HG02610 (cell line): Measurements from ENCODE around the gene HPCAL1.

ENCODE experiments used
- ATAC-seq: cut with Tn5 transposase; IDR thresholded peaks from one replicate; pipeline ENCODE4 v1.9.1; 2021; ENCODE audit warnings: mild to moderate bottlenecking, moderate library complexity; ENCODE audit not compliant: unreplicated experiment

Gene HPCAL1

DNA sequence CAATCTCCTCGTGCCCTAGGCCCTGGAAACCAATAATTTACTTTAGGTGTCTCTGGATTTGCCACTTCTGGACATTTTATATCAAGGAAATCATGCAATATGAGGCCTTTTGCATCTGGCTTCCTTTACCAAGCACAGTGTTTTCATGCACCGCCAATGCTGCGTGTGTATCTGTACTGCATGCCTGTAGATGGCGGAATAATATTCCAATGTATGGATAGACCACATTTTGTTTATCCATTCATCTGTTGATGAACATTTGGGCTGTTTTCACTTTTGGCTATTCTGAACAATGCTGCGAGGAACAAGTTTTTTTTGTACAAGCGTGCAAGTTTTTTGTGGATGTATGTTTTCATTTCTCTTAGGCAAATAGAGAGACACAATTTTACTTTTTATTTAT lies 18.9 kb downstream of the HPCAL1 start:
- ATAC-seq, result no peak

DNA sequence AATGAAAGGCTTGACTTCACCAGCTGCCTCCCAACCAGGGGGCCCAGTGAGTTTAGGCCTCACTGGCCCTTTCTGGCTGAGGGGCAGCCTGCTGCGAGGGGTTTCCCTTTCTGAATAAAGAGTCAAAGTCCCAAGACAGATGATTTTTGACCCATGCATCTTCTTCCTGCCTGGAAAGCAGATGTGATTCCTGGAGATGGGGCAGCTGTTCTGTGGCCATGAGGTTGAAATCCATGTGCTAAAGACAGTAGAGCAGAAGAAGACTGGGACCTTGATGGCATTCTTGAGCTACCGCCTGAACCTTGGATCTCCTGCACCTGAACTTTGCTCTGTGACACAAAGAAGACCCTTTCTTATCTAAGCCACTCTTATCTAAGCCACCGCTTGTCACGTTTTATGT lies 19.8 kb downstream of the HPCAL1 start:
- no peak for ATAC-seq

DNA sequence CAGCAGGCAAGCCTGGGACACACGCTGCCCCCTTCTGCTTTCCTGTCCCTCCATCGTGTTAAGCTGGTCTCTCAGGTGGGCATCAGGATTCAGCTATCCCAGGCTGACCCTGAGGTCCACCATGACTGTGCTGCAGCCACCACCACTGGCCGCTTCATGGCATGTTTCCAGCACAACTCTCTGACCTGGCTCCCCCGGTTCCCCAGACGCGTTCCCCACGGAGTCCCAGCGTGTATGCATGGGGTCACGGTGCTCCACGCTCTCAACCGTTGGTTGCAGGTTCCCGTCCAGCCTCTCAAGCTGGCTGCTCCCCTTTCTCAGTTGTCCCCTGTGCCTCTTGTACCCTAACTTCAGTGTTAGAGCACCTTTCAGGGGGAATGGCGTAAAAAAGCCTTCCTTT lies 20.3 kb downstream of the HPCAL1 start:
- no peak for ATAC-seq

DNA sequence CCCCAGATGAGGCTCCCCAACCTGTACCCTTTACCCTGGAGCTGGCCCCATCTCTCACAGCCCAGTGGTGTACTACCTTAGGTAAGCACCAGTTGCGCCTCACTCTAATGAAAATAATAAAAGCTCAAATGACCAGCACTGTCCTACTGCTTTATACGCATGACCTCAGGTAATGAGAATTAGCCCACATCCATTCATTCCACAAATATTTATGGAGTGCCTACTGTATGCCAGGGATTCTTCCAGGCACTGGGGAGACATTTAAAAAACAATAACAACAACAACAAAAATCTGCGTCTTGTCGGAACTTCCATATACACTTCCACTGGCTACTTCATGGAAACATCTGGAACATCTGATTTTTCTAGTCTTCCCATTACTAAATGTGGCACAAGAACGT lies 20.8 kb downstream of the HPCAL1 start:
- no peak for ATAC-seq

DNA sequence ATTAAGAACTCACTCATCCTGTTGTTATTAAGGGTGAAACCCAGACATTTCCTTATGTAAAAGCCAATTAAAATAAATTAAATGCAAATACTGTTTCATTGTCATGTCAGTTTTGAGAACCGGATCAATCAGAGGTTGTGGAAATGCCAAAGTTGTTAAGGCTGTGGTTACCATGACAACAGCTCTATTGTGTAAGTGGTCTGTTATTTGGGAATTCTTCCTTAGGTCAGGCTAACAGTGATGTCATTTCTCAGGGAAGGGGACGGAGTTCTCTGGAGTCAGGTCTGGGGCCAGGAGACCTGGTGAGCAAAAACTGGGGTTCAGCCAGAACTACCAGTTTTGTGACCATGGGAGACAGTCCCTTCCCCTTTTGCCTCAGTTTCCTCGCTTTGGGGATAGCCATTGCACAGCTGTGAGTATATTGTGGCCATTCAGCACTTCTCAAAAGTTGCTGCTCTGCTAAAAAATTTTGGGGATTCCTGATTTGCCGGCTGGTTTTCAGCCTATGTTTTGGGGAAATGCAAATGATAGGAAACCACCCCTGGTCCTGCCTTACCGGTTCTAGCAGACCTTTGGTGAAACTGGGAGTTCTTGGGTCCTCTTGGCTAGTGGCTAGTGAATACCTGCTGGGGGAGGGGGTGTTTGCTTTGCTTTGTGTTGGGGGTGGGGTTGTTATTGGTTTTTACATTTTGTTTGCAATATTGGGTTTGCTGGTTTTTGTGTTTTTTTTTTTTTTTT lies 21.6 kb downstream of the HPCAL1 start:
- ATAC-seq, result no peak

DNA sequence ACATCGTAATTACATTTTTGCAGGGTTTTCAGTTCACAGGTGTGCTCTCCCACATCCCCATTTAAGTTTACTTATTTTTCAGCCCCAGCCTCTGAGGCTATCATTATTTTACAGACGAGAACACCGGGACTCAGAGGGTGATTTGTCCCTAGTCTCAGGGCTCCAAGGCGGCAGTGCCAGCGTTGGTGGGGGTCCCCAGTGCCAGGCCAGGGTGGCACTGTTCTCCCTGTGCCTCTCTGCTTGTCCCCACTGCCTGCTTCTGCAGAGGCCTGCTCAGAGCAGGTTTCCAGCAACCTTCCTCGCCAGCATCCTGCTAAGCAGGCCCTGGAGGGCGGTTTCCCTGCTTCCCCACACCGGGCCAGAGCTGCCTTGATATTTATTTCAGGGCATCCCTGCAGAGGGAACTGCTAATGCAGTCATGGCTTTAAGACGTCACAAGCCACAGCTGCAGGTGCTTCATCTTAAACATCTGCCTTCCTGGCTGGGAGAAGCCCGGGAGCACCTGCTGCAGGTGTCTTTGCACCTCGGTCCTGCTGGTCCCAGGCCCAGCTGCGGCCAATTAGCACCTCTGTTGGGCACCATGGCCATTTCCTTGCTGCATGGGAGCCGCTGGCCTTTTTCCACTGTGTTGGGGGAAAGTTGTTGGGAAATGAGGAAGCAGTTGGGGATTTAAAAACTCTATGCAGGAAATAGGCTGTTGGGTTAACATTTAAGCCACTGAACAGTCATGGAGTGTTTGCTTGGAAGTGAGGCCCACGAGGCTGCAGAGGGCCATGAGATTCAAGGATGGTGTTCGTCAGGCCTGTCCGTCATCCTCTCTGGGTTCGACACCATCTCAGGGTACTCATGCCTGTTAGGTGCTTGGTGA lies 22.8 kb downstream of the HPCAL1 start:
- no peak for ATAC-seq

DNA sequence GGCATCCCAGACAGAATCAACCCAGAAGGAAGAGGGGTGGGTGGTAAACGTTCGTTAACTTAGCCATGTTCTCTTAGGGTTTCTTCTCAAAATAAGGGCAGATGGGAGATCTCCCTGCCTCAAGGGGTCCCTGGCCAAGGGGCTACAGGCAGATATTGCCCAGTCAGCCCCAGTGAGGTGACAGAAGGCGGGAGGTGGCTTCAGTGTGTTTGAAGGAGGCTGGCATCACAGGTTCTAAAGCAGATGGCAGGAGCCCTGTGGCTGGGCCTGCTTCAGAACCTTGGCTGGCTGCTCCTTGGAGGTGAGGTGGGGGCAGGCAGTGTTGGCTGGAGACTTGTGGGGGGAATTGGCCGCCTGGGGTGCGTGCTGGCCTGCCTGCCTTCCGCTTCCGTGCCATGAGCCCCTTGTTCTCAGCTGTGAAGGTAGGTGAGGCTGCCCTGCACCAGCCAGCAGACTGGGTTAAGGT lies 23.5 kb downstream of the HPCAL1 start:
- no peak for ATAC-seq

DNA sequence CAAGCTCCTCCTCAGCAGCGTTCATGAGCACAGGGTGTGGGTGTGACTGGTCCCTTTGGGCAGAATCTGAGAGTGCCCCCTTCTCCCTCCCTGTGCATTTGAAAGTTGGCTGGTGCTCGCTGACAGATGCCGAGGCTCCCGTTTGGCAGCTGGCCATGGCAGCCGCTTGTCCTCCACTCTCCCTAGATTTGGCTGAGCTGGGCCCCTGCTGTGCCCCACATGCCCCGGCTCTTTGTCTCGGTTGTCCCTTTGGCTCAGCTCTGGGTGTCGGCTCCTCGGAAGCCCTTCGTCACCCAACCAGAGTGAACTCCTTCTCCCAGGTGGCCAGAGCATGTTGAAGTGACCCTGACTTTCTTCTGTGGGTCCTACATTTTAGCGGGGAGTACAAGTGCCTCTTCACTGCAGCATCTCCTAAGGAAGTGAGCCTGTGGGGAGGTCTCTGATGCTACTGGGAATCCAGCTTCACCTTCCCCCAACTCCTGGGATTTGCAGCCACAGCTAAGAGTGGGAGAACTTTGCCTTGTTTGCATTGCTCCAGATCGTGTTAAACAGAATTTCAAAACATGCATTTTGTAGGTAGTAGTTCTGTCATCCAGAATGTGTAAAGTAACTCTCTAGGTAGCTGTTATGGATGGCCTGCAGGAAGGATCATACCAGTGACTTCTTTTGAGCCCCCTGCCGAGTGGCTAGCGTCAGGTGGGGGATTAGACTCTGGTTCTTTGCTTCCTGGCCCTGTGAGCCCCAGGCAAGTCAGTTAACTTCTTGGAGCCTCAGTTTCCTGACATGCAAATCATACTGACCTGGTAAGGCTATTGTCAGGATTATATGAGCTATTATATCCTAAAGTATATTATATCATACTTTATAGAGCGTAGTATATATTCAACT lies 24.2 kb downstream of the HPCAL1 start:
- ATAC-seq, result no peak

DNA sequence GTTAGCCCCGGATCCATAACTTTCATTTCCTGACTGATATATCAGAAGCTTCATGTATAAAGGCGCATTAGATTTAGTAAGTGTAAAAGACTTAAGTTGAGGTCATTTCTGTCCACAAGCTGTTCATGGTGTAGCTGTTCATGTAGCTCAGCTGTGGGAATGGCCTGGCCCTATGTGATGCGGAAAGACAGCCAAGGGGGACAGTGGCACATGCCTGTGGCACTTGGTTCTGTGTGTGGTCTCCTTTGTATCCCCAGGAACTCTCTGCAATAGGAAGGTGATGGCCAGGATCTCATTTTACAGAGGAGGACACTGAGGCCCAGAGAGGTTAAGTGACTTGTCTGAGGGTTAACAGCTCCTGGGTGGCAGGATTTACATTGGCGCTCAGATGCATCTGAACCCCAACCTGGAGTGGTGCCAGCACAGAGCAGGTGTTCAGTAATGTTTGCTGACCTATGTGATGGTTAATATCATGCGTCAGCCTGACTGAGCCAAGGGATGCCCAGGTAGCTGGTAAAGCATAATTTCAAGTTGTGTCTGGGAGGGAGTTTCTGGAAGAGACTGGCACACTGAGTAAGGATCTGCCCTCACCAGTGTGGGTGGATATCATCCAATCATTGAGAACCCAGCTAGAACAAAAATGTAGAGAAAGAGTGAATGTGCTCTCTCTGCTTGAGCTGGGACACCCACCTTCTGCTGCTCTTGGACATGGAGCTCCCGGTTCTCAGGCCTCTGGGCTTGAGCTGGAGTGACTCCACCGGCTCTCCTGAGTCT lies 25.4 kb downstream of the HPCAL1 start:
- no peak for ATAC-seq

DNA sequence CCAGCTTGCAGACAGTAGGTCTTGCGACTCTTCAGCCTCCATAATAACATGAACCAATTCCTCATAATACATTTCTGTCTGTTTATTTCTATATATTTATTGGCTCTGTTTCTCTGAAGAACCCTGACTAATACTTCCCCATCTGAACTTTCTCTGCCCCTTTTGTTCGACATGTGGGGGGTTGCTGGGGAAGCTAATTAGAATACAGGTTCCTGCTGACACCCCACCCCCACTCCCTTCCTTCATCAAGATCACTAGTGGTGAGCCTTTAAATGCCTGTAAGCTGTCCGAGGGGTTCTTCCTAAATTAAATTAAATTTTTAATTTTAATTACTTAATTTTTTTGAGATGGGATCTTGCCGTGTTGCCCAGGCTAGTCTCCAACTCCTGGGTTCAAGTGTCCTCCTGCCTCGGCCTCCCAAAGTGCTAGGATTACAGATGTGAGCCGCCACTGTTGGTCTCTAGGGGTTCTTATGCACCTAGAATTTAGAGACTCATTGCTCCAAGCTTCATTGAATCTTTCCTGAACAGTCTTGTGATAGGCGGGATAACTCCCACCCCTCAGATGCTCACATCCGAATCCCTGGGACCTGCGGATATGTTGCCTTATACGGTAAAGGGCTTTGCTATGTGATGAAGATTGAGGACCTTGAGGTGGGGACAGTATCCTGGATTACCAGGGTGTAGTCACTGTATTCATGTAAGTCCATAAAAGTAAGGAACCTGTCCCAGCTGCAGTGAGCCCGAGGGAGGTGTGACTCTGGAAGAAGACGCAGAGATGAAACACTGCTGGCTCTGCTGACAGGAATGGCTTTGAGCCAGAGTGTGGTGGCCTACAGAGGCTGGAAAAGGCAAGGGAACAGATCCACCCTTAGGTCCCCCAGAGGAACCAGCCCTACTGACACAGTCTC lies 26.2 kb downstream of the HPCAL1 start:
- ATAC-seq, result no peak

DNA sequence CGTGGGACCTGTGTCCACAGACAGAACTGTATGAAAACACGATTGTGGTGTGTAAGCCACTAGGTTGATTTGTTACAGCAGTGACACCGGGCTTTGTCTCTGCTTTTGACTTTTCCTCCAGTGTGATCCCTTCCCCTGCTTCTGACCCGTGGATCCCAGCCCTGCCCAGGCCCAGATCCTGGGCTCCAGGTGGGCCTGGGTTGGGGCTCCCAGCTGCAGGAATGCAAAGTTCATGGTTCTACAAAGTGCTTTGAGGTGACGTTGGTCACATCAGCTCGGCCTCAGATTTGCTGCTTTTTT lies 26.8 kb downstream of the HPCAL1 start:
- ATAC-seq, result no peak

DNA sequence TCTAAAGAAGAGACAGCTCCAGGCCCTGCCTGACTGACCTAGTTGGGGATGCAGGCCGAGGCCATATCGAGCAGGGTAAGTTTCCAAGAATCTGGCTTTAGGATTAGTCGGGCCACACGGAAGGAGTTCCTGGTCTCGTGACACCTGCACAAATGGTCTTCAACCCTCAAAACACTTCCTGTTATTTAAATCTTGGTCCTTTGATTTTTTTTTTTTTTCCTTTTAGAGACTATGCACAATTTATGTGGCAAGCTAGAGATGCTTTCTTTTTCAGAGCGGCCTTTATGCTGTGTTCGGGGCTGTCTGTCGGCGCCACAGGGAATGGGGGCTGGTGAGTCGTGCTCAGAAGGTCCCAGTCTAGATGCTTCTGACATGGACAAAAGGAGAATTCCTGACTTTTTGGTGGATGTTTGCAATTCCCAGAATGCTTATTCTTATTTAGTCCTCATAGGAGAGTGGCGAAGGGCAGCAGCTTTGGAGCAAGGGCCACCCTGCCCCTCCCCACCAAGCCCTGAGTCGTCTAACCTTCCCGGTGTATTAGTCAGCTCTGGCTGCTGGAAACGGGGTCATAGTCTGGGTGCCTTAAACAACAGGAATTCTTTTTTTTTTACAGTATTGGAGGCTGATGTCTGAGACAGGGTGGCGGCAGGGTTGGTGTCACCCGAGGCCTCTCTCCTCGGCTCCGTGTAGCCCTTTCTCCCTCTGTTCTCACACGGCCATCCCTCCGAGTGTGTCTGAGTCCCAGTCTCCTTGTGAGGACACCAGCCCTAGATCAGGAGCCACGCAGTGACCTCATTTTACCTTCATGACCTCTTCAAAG lies 27.4 kb downstream of the HPCAL1 start:
- no peak for ATAC-seq

DNA sequence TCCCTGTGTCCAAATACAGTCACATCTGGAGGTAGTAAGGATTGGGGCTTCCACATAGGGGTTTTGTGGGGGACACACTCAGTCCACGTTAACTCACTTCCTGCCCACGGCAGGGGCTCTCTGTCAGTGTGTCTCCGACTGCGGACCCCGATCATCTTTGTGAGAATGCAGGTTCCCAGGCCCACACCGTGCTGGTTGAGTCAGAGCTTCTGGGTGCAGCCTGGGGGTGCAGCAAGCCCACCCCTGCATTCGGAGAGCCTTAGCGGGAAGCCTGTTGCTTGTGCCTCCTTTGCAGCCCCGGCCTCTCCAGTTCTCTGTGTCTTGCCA lies 28.0 kb downstream of the HPCAL1 start:
- no peak for ATAC-seq

DNA sequence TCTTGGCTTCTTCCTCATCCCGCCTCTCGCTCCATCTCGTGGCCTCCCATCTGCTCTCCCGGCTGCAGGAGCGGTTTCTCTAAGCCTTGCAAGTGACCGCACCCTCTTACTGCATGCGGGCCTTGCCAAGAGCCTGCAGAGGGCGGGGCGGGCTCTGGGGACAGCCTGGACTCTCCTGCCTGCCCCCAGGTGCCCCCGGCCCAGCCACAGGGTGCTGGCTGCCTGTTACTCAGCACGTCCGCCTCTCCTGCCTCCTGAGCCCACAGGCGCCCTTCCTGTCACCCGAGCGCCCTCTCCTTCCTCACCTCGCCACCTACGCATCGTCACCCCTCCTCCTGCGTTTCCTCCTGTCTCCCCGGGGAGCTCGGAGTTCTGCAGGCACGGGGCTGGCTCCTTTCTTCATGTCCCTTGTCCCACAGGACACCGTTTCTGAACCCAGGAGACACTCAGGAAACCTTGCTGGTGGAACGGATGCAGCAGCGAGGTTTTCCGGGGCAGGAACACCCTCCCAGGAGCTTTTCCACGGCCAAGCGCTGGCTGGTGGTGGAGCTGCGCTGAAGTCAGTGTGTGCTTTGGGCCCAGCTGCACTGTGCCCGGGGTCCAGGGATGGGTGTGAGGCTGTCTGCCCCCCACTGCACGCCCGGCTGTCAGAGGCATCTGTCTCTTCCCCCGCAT lies 28.5 kb downstream of the HPCAL1 start:
- peak; percentile 54 for ATAC-seq

DNA sequence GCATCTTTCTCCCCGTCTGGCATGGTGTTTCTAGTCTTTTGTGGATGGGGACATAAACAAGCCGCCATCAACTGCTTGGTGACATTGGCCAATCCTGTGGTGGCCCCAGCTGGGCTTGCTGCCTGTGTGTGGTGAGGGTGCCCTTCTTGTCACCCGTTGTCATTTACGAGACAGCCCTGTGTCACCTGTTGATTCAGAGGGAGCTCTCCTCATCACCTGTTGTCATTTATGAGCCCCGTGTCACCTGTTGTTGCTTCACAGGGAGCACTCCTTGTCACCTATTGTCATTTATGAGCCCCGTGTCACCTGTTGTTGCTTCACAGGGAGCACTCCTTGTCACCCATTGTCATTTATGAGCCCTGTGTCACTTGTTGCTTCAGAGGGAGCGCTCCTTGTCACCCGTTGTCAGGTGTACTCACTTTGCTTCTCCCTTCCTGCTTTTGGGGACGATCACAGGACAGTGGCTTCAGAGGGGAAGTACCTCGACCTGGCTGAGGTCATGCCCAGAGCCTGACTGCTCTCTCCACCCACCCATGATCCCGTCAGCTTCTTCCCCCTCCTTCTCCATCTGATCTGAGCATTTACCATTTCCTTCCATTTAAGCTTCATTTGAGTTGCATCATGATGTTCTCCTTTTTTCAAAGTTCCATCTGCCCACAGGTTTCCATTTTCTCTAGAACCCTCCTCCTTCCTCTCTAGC lies 29.1 kb downstream of the HPCAL1 start:
- ATAC-seq, result peak; percentile 56

DNA sequence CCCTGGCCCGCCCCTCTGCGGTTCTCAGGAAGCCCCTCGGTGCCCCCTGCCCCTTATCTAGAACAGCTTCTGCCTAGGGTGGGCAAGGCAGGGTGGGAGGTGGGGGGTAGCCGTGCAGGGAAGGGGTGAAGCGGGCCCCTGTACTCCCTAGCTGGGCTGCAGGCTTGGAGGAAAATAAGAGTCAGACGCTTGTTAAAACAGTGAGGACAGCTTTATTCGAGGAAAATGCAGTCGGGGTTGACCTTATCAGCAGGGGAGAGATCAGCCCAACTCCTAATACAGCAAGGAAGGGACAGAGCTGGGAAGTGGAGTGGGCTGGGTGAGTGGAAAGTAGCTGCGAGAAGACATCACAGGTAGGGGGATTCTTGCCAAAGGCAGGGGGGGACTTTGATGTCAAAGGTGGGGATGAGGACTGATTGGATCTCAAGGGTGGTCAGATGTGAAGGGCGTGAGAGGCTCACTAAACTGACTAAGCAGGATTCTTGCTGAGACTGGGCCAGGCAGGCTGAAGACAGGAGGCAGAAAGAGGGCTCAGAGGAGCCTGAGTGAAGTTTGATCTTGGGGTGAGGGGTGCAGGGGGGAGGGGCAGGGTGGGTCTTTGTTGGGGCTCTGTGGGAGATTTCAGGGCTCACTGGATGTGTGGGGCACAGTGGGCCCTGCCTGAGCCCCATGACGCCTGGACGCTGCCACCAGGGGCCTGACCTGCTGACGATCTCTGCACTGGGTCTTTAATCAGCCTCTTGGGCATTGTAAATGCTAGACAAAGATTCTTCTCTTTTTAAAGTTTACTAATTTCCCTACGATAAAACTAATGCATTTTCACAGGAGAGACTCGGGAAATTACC lies 29.9 kb downstream of the HPCAL1 start:
- ATAC-seq, result no peak

DNA sequence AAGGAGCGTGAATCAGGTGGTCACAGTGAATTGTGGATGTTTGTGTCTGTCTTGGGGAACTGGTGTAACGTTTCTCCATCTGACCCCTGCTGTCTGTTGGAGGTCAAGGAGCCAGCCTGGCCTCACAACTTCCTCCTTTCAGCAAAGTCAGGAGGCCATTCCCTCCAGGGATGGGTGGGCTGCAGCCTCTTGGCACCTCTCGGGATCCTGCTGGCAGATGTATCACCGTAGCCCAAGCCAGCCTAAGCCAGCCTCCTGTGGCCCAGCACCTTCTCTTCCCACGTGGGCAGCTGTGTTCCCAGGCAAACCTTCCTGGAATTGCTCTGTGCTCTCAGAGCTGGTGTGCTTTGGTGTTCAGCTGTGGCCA lies 30.5 kb downstream of the HPCAL1 start:
- ATAC-seq, result no peak
